Thymus (tissue), 11 donors: ENCODE measurements around the gene CPED1. TPM values are rescaled to one million over a fixed set of nuclear protein-coding genes. Genes with fewer than 3 reads are reported as not detected.
A peak's percentile ranks its signal among the peaks of the same experiment; 100 is the strongest.

Experiments used
- DNase-seq, 9 donors: peaks; one replicate each; pipeline ENCODE4 v3.0.0-alpha.2; 2013; ENCODE audit warnings: low spot score in 9 of 9, low read depth in 6 of 9, missing footprints in 1 of 9
- H3K27ac ChIP-seq, 2 donors: one replicate each; pipeline ENCODE4 v1.5.1; 2013; ENCODE audit warnings: control low read depth in 1 of 2, low read depth in 1 of 2, low read length in 1 of 2, mild to moderate bottlenecking in 1 of 2, moderate library complexity in 1 of 2
- H3K27me3 ChIP-seq, 2 donors: one replicate each; pipeline ENCODE4 v1.5.1; 2013; ENCODE audit warnings: low read length in 1 of 2; ENCODE audit not compliant: control insufficient read depth in 2 of 2, insufficient read depth in 1 of 2
- H3K36me3 ChIP-seq, 2 donors: one replicate each; pipeline ENCODE4 v1.5.1; 2013; ENCODE audit warnings: low read length in 1 of 2, mild to moderate bottlenecking in 1 of 2, moderate library complexity in 1 of 2; ENCODE audit not compliant: control insufficient read depth in 2 of 2, insufficient read depth in 2 of 2
- H3K4me1 ChIP-seq, 2 donors: one replicate each; pipeline ENCODE4 v1.5.1; 2013; ENCODE audit warnings: low read length in 2 of 2; ENCODE audit not compliant: control insufficient read depth in 2 of 2, insufficient read depth in 2 of 2
- H3K4me3 ChIP-seq, 2 donors: one replicate each; pipeline ENCODE4 v1.5.1; 2013; ENCODE audit warnings: low read length in 2 of 2, control low read depth in 1 of 2, mild to moderate bottlenecking in 1 of 2
- H3K9me3 ChIP-seq, 2 donors: one replicate each; pipeline ENCODE4 v1.5.1; 2013; ENCODE audit warnings: low read length in 1 of 2, mild to moderate bottlenecking in 1 of 2; ENCODE audit not compliant: control insufficient read depth in 2 of 2, insufficient read depth in 1 of 2
- WGBS: extraction: QIAGEN DNeasy Blood & Tissue Kit; methylation state at CpG from one replicate; pipeline ENCODE4 v1.1.7; 2013; 5-methylcytosine and 5-hydroxymethylcytosine counted together
- polyA plus RNA-seq: library from polyadenylated mRNA; stranded (reverse); fragments of 200-250 nt; gene quantifications from one replicate; pipeline ENCODE4 v1.2.3, GENCODE V29; 2013
- total RNA-seq: library from RNA; stranded (reverse); fragments of 120-200 nt; gene quantifications from one replicate; pipeline ENCODE4 v1.2.4, GENCODE V29; 2013
- donor health status: healthy.

The CPED1 gene
- total and polyA plus RNA-seq, 2 donors = 1.9 to 2.2 TPM

DNA sequence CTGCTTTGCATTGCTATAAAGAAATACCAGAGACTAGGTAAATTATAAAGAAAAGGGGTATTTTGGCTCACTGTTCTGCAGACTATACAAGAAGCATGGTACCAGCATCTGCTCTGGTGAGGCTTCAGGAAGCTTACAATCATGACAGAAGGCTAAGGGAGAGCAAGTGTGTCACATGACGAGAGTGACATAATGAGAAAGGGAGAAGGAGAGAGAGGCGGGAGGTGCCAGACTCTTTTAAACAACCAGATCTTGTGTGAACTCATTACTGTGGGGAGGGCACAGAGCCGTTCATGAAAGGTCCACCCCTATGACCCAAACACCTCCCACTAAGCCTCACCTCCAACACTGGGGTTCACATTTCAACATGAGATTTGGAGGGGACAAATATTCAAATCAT, 281.3 kb downstream of the CPED1 start:
- DNase-seq = no peak
- Histone ChIP-seq H3K27ac (no peak overlapping the region), H3K4me3 (no peak overlapping the region), H3K27me3 (no peaks in the 10 kb centered on the region), H3K9me3 (no peaks in the 10 kb centered on the region), H3K4me1 (peaks cover 0 to 3% of the 10 kb centered on the region in 2 donors), H3K36me3 (no peaks in the 10 kb centered on the region)
- WGBS = 97% methylated on average over 3 of the region's 3 CpGs

DNA sequence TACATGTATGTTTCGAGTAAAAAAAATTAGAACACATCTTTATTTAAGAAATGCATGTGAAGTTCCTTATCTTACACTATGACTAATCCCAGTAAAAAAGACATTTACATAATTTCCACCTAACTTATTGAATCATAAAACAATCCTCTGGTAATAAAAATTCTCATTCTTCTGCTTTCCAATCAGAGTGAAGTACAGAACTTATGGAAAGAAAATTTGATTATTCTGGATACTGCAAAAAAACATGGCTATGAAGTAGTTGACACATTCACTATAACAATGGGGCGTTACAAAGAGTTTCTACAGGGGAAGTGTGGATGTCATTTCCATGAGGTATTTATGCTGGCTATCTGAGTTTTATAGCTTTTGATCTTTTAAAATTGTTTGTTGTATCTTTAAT, 282.6 kb downstream of the CPED1 start:
- no peaks in the 10 kb centered on the region for H3K36me3 ChIP-seq
- no peaks in the 10 kb centered on the region for H3K9me3 ChIP-seq
- H3K27me3 ChIP-seq = no peaks in the 10 kb centered on the region
- no peak overlapping the region for H3K4me3 ChIP-seq
- 96% methylated on average over 2 of the region's 2 CpGs for WGBS
- no peak for DNase-seq
- H3K4me1 ChIP-seq = peaks cover 0 to 3% of the 10 kb centered on the region in 2 donors
- no peak overlapping the region for H3K27ac ChIP-seq

DNA sequence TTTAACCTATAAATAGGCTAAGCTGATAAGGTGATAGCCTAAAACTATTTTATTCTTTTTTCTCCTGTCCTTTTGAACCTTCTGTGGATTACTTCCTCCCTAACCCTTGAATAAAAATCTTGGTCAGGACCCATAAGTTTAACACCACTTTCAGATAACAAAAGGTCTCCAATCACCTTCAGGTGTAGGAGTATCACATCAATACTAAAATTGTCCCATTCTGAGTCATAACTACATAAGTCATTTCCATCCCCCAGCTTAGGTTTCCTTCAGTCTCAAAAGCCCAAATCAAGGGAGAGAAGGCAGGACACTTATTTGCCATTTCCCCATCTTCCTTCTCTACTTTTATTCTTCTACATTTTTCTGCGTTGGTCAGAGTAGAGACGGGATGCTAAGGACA, 283.4 kb downstream of the CPED1 start:
- Histone ChIP-seq H3K4me1 (peaks cover 0 to 3% of the 10 kb centered on the region in 2 donors), H3K27ac (no peak overlapping the region)
- WGBS = 97% methylated on average over 2 of the region's 2 CpGs

DNA sequence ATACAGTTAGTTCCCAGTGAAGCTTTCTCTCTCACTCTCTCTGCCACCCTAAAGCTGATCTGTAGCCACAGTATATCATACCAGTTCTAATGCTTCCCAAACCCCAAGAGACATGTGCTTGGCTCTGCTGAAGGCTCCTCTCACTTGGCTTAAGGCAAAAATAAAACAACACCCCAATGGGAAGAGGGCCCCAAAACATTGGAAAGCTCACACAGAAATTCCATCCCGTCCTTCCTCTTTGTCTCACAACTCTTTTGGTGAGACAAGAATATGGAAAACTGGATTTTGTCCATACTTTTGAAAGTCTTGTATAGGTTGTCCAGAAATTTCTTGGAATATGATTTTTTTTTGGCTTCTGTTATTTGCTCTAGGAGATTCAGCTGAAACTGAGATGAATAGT, 284.2 kb downstream of the CPED1 start:
- H3K27me3 ChIP-seq = no peaks in the 10 kb centered on the region
- no peak for DNase-seq
- H3K4me3 ChIP-seq = no peak overlapping the region
- H3K9me3 ChIP-seq = no peaks in the 10 kb centered on the region
- 90% methylated on average over 1 of the region's 1 CpG for WGBS
- no peaks in the 10 kb centered on the region for H3K36me3 ChIP-seq
- H3K27ac ChIP-seq = no peak overlapping the region
- peaks cover 0 to 3% of the 10 kb centered on the region in 2 donors for H3K4me1 ChIP-seq

More for the DNA sequence above, 283.4 kb downstream of the CPED1 start:
- no peak overlapping the region for H3K4me3 ChIP-seq
- no peaks in the 10 kb centered on the region for H3K36me3 ChIP-seq
- DNase-seq = no peak
- no peaks in the 10 kb centered on the region for H3K27me3 ChIP-seq
- H3K9me3 ChIP-seq = no peaks in the 10 kb centered on the region

DNA sequence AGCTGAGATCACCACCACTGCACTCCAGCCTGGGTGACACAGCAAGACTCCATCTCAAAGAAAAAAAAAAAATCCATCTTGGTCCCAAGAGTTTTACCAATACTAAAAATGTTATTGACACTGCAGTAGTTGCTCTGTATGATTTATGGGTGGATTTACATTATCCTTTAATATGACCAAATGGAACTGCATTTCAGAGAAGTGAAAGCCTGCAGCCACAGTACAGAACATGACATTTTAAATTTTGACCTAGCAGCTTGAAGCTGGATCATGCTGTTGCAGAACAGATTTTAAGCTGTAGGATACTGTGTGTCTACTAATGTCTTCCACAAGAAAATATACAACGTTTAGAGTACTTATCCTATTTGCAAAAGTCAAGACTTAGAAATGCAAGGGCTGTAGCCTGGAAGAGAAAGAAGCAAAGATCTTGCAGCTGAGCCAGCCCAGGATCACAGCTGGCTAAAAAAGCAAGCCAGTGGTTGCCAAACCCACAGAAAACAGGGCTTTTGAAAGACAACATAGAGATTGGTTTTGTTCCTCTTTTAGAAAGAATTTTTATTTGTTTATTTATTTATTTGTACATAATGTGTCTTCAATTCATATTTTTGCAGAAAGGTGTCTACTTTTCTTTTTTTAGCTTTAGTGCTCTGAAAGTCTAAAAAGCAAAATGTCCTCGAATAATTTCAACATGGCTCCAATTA, 285.1 kb downstream of the CPED1 start:
- Histone ChIP-seq H3K36me3 (no peaks in the 10 kb centered on the region), H3K9me3 (no peaks in the 10 kb centered on the region), H3K27me3 (no peaks in the 10 kb centered on the region), H3K27ac (no peak overlapping the region), H3K4me3 (no peak overlapping the region), H3K4me1 (peaks cover 0 to 3% of the 10 kb centered on the region in 2 donors)
- DNase-seq = peak in 1 of 9 donors; percentile 6
- 82% methylated on average over 2 of the region's 2 CpGs for WGBS

DNA sequence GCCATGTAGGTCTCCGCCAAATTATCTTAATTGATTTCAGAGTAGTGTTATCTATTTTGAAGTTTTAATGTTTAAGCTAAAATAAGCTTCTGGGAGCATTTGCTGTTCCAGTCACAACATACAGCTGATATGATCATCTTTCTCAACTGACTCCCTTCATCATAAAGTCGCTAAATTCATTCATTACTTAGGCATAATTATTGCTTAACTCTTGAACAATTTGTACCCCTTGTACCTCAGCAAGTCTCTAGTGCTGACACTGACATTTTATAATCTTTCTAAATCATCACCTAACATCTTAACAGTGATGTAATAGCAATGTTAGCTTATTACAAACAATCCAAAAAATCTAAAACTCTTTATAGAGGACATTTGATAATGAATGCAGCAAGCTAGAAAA, 286.0 kb downstream of the CPED1 start:
- Histone ChIP-seq H3K4me1 (peaks cover 0 to 3% of the 10 kb centered on the region in 2 donors), H3K4me3 (no peak overlapping the region), H3K27me3 (no peaks in the 10 kb centered on the region), H3K27ac (no peak overlapping the region), H3K9me3 (no peaks in the 10 kb centered on the region), H3K36me3 (no peaks in the 10 kb centered on the region)
- WGBS = 92% methylated on average over 2 of the region's 2 CpGs
- no peak for DNase-seq

DNA sequence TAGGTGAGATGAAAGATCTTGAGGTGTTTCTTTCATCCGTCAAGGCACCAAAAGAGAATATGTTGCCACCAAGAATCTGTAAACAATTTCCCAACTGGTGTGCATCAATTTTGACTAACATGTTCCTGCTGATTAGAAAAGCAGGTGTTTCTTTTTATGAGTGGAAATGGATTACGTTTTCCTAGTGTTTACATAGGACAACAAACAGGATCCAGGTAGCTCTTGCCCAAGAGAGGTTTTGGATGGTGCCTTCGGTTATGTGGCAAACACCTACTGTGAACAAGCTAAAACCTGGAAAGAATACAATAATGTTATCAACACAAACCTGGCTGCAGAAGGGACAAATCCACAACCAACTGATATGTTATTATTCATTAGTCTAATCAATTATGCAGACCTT, 286.7 kb downstream of the CPED1 start:
- no peak overlapping the region for H3K4me3 ChIP-seq
- H3K36me3 ChIP-seq = no peaks in the 10 kb centered on the region
- WGBS = 92% methylated on average over 3 of the region's 3 CpGs
- no peak for DNase-seq
- no peak overlapping the region for H3K27ac ChIP-seq
- no peaks in the 10 kb centered on the region for H3K27me3 ChIP-seq
- no peaks in the 10 kb centered on the region for H3K9me3 ChIP-seq
- peaks cover 0 to 3% of the 10 kb centered on the region in 2 donors for H3K4me1 ChIP-seq

DNA sequence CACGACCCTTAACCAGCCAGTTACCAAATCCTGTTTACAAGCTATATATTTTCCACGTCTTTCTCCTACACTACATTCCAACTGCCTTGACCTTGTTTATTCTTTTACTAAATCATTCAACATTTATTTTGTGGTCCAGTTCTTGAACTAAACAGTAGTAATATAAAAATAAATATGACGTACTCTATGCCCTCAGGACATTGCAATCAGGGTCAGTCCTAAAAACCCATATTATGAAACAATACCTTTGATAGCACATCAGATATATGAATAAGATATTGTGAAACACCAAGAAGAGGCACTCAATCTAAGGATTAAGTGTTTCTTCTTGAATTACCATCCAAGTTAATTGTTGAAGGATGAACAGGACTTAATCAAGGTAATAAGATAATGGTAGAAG, 287.8 kb downstream of the CPED1 start:
- Histone ChIP-seq H3K4me3 (no peak overlapping the region), H3K4me1 (peaks cover 0 to 3% of the 10 kb centered on the region in 2 donors), H3K36me3 (no peaks in the 10 kb centered on the region), H3K27ac (no peak overlapping the region), H3K27me3 (no peaks in the 10 kb centered on the region), H3K9me3 (no peaks in the 10 kb centered on the region)
- WGBS = 96% methylated on average over 3 of the region's 3 CpGs
- no peak for DNase-seq

DNA sequence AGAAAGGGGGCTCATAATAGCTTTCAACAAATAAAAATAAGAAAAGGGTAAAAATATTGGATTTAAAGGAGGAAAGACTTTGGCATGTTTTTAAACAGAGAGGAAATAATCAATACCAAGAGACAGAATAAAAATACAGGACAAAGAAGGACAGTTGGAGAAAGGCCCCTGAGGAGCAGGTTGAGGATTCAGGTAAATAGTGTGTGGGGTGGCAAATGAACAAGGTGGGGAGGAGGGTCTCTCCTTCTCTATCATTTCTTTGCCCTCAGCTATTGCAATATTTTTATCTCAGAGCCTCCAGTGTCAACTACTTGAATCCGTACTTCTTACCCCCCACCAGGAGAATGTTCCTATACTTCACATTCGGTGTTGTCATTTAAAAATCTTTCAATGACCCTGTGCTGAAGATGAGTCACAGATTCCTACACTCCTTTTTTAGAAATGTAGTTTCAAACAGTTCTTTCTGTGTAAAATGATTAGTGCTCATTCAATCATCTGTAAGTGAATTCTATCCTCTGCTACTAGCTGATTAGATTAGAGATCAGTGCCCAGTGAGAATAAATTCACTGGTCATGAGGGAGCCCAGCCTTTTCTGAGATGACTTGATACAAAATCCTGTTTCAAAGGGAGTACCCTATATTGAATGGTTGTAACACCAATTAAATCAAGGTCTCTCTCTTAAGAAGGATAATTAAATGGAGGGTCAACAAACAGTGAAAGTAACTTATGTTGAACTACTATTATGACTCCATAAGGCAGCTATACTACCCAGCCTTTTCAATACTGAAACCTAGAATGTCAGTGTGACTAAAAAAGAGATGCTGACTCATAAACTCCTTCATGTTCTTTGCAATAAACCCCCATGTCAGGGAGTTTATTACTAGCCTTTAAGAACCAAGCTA, 289.9 kb downstream of the CPED1 start:
- no peak overlapping the region for H3K4me3 ChIP-seq
- 94% methylated on average over 2 of the region's 2 CpGs for WGBS
- no peak for DNase-seq
- no peaks in the 10 kb centered on the region for H3K27me3 ChIP-seq
- H3K27ac ChIP-seq = no peak overlapping the region
- H3K4me1 ChIP-seq = peaks cover 0 to 3% of the 10 kb centered on the region in 2 donors
- no peaks in the 10 kb centered on the region for H3K9me3 ChIP-seq
- H3K36me3 ChIP-seq = no peaks in the 10 kb centered on the region
